ENCODE measurements around the gene RGS12.

- TF ChIP-seq CTCF (IDR thresholded peaks at IDR 0.05) (no peak), POLR2A (IDR thresholded peaks at IDR 0.05) (no peak)
Observed at GRCh38 chr4:3311095-3311372, 18.2 kb downstream of the RGS12 start.

Data from vagina (tissue), 2 donors.